ENCODE results near the gene NACC2.

DNA sequence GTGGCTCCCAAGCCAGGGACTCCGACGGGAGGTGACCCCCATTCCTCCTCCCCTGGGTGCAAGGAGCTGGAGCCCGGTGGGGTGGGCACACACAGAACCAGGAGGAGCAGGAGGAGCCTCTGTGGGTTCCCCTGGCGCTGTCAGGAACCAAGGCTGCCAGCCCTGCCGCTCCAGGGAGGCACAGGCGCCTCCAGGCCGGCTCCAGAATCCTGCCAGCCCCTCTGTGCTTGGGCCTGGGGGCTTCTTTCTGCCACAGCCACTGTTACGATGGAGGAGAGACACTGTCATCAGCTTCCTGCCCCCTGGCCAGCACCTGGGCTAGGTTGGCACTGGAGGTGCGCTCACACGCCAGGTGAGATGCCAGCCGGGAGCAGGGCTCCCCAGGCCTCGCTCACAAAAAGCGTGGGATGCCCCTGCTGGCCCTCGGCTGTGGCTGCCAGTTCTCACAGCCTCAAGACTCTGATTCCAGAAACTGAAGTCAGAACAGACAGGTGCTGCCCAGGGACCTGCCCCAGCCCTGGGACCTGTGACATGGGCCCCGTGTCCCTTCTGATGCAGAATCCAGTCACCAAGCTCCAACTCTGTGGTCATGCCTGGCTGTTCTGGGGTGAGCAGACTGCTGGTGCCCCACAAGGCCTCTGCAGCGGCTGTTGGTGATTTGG, 96.5 kb downstream of the NACC2 start:
- TF ChIP-seq, protein P1, sequence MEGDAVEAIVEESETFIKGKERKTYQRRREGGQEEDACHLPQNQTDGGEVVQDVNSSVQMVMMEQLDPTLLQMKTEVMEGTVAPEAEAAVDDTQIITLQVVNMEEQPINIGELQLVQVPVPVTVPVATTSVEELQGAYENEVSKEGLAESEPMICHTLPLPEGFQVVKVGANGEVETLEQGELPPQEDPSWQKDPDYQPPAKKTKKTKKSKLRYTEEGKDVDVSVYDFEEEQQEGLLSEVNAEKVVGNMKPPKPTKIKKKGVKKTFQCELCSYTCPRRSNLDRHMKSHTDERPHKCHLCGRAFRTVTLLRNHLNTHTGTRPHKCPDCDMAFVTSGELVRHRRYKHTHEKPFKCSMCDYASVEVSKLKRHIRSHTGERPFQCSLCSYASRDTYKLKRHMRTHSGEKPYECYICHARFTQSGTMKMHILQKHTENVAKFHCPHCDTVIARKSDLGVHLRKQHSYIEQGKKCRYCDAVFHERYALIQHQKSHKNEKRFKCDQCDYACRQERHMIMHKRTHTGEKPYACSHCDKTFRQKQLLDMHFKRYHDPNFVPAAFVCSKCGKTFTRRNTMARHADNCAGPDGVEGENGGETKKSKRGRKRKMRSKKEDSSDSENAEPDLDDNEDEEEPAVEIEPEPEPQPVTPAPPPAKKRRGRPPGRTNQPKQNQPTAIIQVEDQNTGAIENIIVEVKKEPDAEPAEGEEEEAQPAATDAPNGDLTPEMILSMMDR (IDR thresholded peaks at IDR 0.05): no peak
- TF ChIP-seq POLR2A (IDR thresholded peaks at IDR 0.05) (no peak), POLR2AphosphoS5 (IDR thresholded peaks at IDR 0.05) (no peak)

Measured in prostate gland (tissue), 2 donors.